Transverse colon (tissue), 4 donors: ENCODE data around the gene LYPD4.

Experiments
- CTCF ChIP-seq, 5 experiments: fragments of 200-600 bp in 3 of 5; fragments of 450-650 bp in 2 of 5; sonication (generic) in 3 of 5; IDR thresholded peaks; 1 replicate in 2 of 5; 2 replicates in 3 of 5; pipeline ENCODE4 v1.5.1; 2016 to 2017; ENCODE audit warnings: antibody characterized with exemption in 5 of 5, inconsistent platforms in 3 of 5, mild to moderate bottlenecking in 2 of 5, moderate library complexity in 1 of 5
- EP300 ChIP-seq: sonication (generic); formaldehyde crosslinking; IDR thresholded peaks from one replicate; pipeline ENCODE4 v1.6.1; 2017; ENCODE audit warnings: antibody characterized with exemption, low read depth
- POLR2A ChIP-seq: fragments of 450-650 bp; IDR thresholded peaks from one replicate; pipeline ENCODE4 v1.6.1; 2016; ENCODE audit warnings: antibody characterized with exemption, mild to moderate bottlenecking, moderate library complexity
- POLR2AphosphoS5 ChIP-seq, 3 donors: sonication (generic); formaldehyde crosslinking; IDR thresholded peaks; one replicate each; pipeline ENCODE4 v1.6.1; 2016; ENCODE audit warnings: antibody characterized with exemption in 3 of 3

DNA sequence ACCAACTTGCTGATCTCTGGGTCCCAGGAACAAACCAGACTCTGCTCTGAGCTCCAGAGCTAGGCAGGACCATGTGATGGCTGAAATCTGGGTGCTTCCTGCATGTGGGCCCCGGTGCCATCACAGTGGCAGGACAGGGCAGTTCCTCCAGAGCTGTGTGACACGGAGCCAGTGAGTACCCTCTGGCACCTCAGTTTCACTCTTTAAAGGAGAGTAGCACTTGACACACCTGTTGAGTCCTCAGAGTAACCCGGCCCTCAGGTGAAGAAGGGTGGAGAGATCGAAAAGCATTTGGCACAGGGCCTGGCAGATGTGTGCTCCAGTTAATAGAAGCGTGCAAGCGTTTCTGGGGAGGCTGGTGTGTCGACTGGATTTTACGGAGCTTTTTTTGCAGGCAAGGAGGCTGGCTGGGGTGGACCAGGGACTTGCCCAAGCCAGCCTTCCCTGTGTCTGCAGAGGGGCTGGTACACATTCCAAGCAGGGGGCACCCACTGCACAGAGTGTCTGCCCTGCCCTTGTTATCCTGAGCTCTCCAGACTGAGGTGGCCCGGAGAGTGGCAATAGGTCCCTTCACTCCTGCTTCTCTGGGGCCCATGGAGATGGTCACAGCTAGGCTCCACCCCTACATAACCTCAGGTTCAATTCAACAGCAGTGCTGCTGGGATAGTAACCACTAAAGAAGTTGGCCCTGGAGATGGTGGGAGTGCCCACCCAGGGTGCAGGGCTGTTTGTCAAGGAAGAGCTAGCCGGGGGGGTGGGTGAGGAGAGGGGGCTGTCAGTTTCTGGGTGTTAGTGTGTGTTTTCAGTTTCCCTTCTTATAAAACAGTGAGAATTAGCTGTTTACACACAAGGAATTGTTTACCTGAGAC is 23.9 kb upstream of the LYPD4 start:
- no peak for TF ChIP-seq CTCF (IDR thresholded peaks at IDR 0.05)
- no peak for TF ChIP-seq POLR2A
- no peak for TF ChIP-seq EP300
- no peak for TF ChIP-seq POLR2AphosphoS5 (IDR thresholded peaks at IDR 0.05)
